Upper lobe of right lung (tissue), 1 donor: ENCODE results near the gene CD300H. TPM values are rescaled to one million over a fixed set of nuclear protein-coding genes. Genes with fewer than 3 reads are reported as not detected.

ENCODE experiments used
- ATAC-seq: fragments of 200-7000 bp; cut with Tn5 transposase; one replicate; pipeline ENCODE4 v1.9.1; 2020; ENCODE audit warnings: mild to moderate bottlenecking, moderate library complexity
- DNase-seq: peaks from one replicate; pipeline ENCODE4 v3.0.0-alpha.2; 2020
- H3K27ac ChIP-seq: fragments of 200-600 bp; one replicate; pipeline ENCODE4 v1.8.0; 2022
- H3K27me3 ChIP-seq: fragments of 200-600 bp; one replicate; pipeline ENCODE4 v1.8.0; 2022; ENCODE audit warnings: mild to moderate bottlenecking
- H3K36me3 ChIP-seq: fragments of 200-600 bp; one replicate; pipeline ENCODE4 v1.8.0; 2022
- H3K4me1 ChIP-seq: fragments of 200-600 bp; one replicate; pipeline ENCODE4 v1.8.0; 2022
- H3K4me3 ChIP-seq: fragments of 200-600 bp; one replicate; pipeline ENCODE4 v1.8.0; 2022; ENCODE audit warnings: mild to moderate bottlenecking
- H3K9me3 ChIP-seq: fragments of 200-600 bp; one replicate; pipeline ENCODE4 v1.8.0; 2022
- intact Hi-C: fragments of 100-400 bp; cut with DNase I; formaldehyde crosslinking; loops from one replicate; pipeline ENCODE4 v1.11.0; 2022
- total RNA-seq: library from RNA; stranded (reverse); fragmentation: NEBNext Ultra II Directional; extraction: Animal tissue kit (Norgen Biotek cat#: 25700); gene quantifications from one replicate; pipeline ENCODE4 v1.2.1, GENCODE V29; 2021
- TF ChIP-seq, protein P1 (sequence below): fragments of 200-600 bp; IDR thresholded peaks from one replicate; pipeline ENCODE4 v1.8.0; 2022; ENCODE audit warnings: antibody characterized with exemption
- donor health status: DM: no; HTN: yes; CAD: no; lungs with severe emphysema.

Gene CD300H
- total RNA-seq, 1 donor from 2014 or later: not detected

DNA sequence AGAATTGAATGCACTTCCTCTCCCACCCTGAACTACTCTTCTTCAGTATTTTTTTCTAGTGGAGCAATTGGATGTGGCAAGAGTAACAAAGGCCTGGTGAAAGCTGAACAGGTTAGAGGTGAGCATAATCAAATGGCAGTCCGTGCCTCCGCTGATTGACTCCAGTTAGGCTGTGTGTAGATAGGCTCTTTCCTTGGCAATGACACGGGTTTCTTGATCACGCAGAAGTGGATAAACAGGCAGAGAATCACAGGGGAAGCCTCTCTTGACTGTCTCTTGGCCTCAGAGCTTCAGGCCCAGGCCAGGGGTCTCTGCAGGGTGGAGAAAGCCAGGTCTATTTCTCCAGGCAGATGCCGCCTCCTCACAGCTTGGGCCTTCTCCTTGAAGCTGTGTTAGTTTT lies 40.2 kb downstream of the CD300H start:
- DNase-seq: no peak
- Histone ChIP-seq H3K4me1 (no peaks in the 10 kb centered on the region), H3K4me3 (no peak overlapping the region), H3K27me3 (no peaks in the 10 kb centered on the region), H3K9me3 (no peaks in the 10 kb centered on the region), H3K27ac (no peak overlapping the region), H3K36me3 (no peaks in the 10 kb centered on the region)
- intact Hi-C loops: no loop called here
- ATAC-seq: no peak
- TF ChIP-seq, protein P1, sequence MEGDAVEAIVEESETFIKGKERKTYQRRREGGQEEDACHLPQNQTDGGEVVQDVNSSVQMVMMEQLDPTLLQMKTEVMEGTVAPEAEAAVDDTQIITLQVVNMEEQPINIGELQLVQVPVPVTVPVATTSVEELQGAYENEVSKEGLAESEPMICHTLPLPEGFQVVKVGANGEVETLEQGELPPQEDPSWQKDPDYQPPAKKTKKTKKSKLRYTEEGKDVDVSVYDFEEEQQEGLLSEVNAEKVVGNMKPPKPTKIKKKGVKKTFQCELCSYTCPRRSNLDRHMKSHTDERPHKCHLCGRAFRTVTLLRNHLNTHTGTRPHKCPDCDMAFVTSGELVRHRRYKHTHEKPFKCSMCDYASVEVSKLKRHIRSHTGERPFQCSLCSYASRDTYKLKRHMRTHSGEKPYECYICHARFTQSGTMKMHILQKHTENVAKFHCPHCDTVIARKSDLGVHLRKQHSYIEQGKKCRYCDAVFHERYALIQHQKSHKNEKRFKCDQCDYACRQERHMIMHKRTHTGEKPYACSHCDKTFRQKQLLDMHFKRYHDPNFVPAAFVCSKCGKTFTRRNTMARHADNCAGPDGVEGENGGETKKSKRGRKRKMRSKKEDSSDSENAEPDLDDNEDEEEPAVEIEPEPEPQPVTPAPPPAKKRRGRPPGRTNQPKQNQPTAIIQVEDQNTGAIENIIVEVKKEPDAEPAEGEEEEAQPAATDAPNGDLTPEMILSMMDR: no peak

DNA sequence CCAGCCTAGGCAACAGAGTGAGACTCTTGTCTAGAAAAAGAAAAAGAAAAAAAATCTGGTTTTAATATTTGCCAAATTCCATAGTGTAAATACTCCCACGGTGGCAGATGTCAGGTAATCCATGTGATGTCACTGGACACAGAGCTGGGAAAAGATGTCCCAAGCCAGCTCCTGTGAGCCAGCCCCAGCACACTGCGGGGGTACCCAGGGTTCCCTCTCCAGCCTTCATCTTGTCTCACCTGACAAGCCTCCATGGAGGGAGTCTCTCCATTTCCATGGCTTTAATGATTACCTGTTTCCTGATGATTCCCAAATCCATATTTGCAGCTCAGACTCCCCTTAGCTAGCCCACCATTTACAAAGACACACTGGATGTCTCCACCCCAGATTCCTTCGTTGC lies 40.6 kb downstream of the CD300H start:
- H3K27me3 ChIP-seq: no peaks in the 10 kb centered on the region
- intact Hi-C loops: no loop called here
- no peak for DNase-seq
- TF ChIP-seq, protein P1: no peak
- no peaks in the 10 kb centered on the region for H3K9me3 ChIP-seq
- H3K4me3 ChIP-seq: no peak overlapping the region
- no peaks in the 10 kb centered on the region for H3K4me1 ChIP-seq
- H3K27ac ChIP-seq: no peak overlapping the region
- no peak for ATAC-seq
- H3K36me3 ChIP-seq: no peaks in the 10 kb centered on the region

DNA sequence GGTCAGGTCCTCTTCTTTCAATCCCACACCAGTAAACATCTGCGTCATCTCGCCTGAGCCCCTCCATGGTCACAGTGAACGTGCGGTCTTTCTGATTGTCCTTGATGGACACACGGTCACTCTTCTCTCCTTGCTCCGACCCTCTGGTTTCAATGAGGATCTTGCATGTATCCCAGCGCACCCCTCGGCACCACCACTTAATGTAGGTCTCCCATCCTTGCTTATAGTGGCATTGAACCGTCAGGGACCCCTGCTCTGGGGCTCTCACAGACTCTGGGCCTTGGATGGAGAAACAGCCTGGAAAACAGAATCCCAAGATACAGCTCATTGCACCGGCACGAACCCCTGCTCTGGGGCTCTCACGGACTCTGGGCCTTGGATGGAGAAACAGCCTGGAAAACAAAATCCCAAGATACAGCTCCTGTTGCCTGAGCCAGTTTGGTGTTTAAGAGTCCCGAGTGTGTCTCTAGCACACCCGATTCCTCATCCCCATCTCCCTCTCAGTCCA lies 41.5 kb downstream of the CD300H start:
- TF ChIP-seq, protein P1: no peak
- intact Hi-C loops: no loop called here
- H3K36me3 ChIP-seq: no peaks in the 10 kb centered on the region
- no peak for DNase-seq
- no peak for ATAC-seq
- no peak overlapping the region for H3K27ac ChIP-seq
- H3K4me1 ChIP-seq: no peaks in the 10 kb centered on the region
- H3K27me3 ChIP-seq: no peaks in the 10 kb centered on the region
- no peaks in the 10 kb centered on the region for H3K9me3 ChIP-seq
- H3K4me3 ChIP-seq: no peak overlapping the region

DNA sequence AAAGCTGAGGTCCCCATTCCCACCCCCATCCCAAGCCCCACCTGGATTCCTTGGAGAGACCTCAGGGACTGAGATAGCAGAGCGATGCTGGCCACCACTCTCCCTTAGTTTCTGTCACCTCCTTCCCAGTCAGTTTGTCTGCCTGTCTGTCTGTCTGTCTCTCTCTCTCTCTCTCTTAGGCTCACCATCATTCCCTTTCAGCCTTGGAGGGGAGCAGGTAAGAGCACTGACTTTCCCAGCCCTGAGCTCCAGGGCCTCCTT lies 41.9 kb downstream of the CD300H start:
- H3K27ac ChIP-seq: no peak overlapping the region
- no peaks in the 10 kb centered on the region for H3K9me3 ChIP-seq
- H3K4me3 ChIP-seq: no peak overlapping the region
- ATAC-seq: no peak
- TF ChIP-seq, protein P1: no peak
- no peaks in the 10 kb centered on the region for H3K36me3 ChIP-seq
- H3K4me1 ChIP-seq: no peaks in the 10 kb centered on the region
- H3K27me3 ChIP-seq: no peaks in the 10 kb centered on the region
- no peak for DNase-seq
- intact Hi-C loops: no loop called here

DNA sequence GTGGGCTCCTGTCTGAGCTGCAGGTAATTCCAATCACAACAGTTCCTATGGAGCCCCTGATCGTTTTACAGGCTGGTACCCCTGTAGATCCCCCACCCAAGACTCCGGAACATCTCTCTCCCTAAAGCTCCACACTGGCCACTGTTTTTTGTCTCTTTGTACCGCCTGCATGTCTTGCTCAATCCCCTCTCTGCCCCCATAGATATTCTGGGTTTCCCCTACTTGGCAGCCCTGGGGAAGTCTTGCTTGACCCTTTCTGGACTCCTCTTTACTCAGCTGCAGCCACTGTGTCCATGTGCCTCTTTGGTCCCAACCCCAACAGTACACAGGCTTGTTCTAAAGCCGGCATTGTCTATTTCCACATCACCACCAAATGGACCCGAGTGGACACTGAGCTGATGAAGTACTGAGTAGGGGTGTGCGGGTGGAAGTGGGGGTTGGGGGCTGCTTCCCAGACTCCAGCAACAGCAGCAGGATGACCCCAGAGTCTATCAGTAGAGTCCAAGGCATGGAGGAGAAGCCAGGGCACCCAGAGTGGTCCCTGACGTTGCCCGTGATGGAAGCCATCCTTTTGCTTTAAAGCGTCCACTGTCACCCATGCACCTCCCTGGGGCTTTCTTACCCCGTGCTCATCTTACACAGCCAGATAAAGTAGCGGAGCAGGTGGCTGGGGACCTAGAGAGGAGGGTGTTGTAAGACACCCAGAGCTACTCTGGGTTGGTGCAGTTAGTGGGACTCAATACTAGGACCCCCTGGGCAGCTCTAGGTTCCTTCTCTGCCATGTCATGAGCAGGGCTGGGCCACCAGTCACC lies 42.5 kb downstream of the CD300H start:
- no peaks in the 10 kb centered on the region for H3K36me3 ChIP-seq
- no peak overlapping the region for H3K27ac ChIP-seq
- no peak for ATAC-seq
- H3K4me3 ChIP-seq: no peak overlapping the region
- no peaks in the 10 kb centered on the region for H3K4me1 ChIP-seq
- H3K9me3 ChIP-seq: no peaks in the 10 kb centered on the region
- no peaks in the 10 kb centered on the region for H3K27me3 ChIP-seq
- no peak for DNase-seq
- intact Hi-C loops: no loop called here
- TF ChIP-seq, protein P1: no peak
